ENCODE results near the gene PPP4R4. TPM values are rescaled to one million over a fixed set of nuclear protein-coding genes. Genes with fewer than 3 reads are reported as not detected.
"Not testable (repeated sequence)": the region's sequence is repeated elsewhere in the genome, so short reads cannot be mapped to it uniquely, and the experiment has no call there.

PPP4R4 gene
- total and polyA plus RNA-seq, 8 donors: 0.19 to 1.3 (median 0.66) TPM

GRCh38 chr14:94239406-94239805 is 65.3 kb downstream of the PPP4R4 start:
- TF ChIP-seq CTCF (IDR thresholded peaks at IDR 0.05): no peak
- WGBS, 2 donors: 86 to 92% methylated on average over 2 of the region's 2 CpGs
- intact Hi-C loops (cut with DNase I): no loop called here
- Histone ChIP-seq H3K36me3 (no peaks in the 10 kb centered on the region), H3K4me1 (no peaks in the 10 kb centered on the region), H3K27me3 (no peaks in the 10 kb centered on the region), H3K4me3 (no peak overlapping the region), H3K27ac (no peak overlapping the region), H3K9me3 (no peaks in the 10 kb centered on the region)
- DNase-seq: no peak
- no peak for FAIRE-seq
- ATAC-seq: no peak

- Histone ChIP-seq H3K27me3 (no peaks in the 10 kb centered on the region), H3K27ac (no peak overlapping the region), H3K4me3 (no peak overlapping the region), H3K36me3 (no peaks in the 10 kb centered on the region), H3K9me3 (no peaks in the 10 kb centered on the region), H3K4me1 (no peaks in the 10 kb centered on the region)
- FAIRE-seq (no peak), ATAC-seq (no peak), DNase-seq (no peak)
- 88 to 93% methylated on average over 2 of the region's 2 CpGs for WGBS, 2 donors
- no peak for TF ChIP-seq CTCF (IDR thresholded peaks at IDR 0.05)
- intact Hi-C loops (cut with DNase I): no loop called here
Measured at GRCh38 chr14:94244182-94244581, 70.1 kb downstream of the PPP4R4 start.

GRCh38 chr14:94264195-94264594 is 90.1 kb downstream of the PPP4R4 start:
- H3K27ac ChIP-seq; DNase-seq; H3K27me3 ChIP-seq; ATAC-seq; intact Hi-C loops (cut with DNase I); H3K36me3 ChIP-seq; FAIRE-seq; H3K4me1 ChIP-seq; H3K4me3 ChIP-seq; H3K9me3 ChIP-seq: not testable (repeated sequence)
- WGBS, 2 donors: 58 to 82% methylated on average over 3 of the region's 3 CpGs

GRCh38 chr14:94267352-94267751 is 93.2 kb downstream of the PPP4R4 start:
- H3K9me3 ChIP-seq: no peaks in the 10 kb centered on the region
- no peaks in the 10 kb centered on the region for H3K36me3 ChIP-seq
- no peak overlapping the region for H3K4me3 ChIP-seq
- no peak for TF ChIP-seq CTCF (IDR thresholded peaks at IDR 0.05)
- 86 to 87% methylated on average over 1 of the region's 1 CpG for whole genome bisulfite sequencing, 2 donors
- H3K27me3 ChIP-seq: peaks cover 0 to 5% (median 0%) of the 10 kb centered on the region in 4 donors
- H3K4me1 ChIP-seq: no peaks in the 10 kb centered on the region
- DNase-seq: no peak
- H3K27ac ChIP-seq: no peak overlapping the region
- FAIRE-seq: no peak
- no peak for ATAC-seq
- intact Hi-C loops (cut with DNase I): no loop called here

GRCh38 chr14:94268582-94268981 is 94.5 kb downstream of the PPP4R4 start:
- FAIRE-seq; H3K4me1 ChIP-seq; H3K4me3 ChIP-seq; H3K27ac ChIP-seq; intact Hi-C loops (cut with DNase I); ATAC-seq; DNase-seq; H3K27me3 ChIP-seq; H3K36me3 ChIP-seq; H3K9me3 ChIP-seq: not testable (repeated sequence)
- 66 to 81% methylated on average over 7 of the region's 7 CpGs for WGBS, 2 donors

- H3K27me3 ChIP-seq: peaks cover 0 to 5% (median 0%) of the 10 kb centered on the region in 4 donors
- no peaks in the 10 kb centered on the region for H3K4me1 ChIP-seq
- TF ChIP-seq CTCF (IDR thresholded peaks at IDR 0.05): no peak
- ATAC-seq: peak in 2 of 4 donors; percentile 34 to 53
- DNase-seq: no peak
- intact Hi-C loops (cut with DNase I): no loop called here
- H3K36me3 ChIP-seq: no peaks in the 10 kb centered on the region
- no peak overlapping the region for H3K4me3 ChIP-seq
- WGBS, 2 donors: 58 to 68% methylated on average over 10 of the region's 10 CpGs
- FAIRE-seq: no peak
- no peaks in the 10 kb centered on the region for H3K9me3 ChIP-seq
- H3K27ac ChIP-seq: no peak overlapping the region
Measured at GRCh38 chr14:94269156-94269555, 95.0 kb downstream of the PPP4R4 start.

- FAIRE-seq; H3K4me1 ChIP-seq; H3K4me3 ChIP-seq; H3K36me3 ChIP-seq; H3K9me3 ChIP-seq; H3K27ac ChIP-seq; DNase-seq; intact Hi-C loops (cut with DNase I); H3K27me3 ChIP-seq: not testable (repeated sequence)
- 76 to 83% methylated on average over 11 of the region's 11 CpGs for WGBS, 2 donors
- peak in 2 of 4 donors; percentile 75 to 88 for ATAC-seq
Measured at GRCh38 chr14:94276898-94277561, 102.9 kb downstream of the PPP4R4 start.

Data from pancreas (tissue), 10 donors.